MCF 10A (cell line): ENCODE data around the gene CKM. TPM values are rescaled to one million over a fixed set of nuclear protein-coding genes. Genes with fewer than 3 reads are reported as not detected.

Source experiments
- BruUV-seq: library from RNA; stranded (reverse); fragments of 400-500 nt; replicated peaks from 2 replicates; lab custom pipeline; 2021; lab: Mats Ljungman, UMichigan
- CTCF ChIA-PET: fragments of 300-600 bp; sonication (Branson Sonifier 250); formaldehyde crosslinking; extraction: SDS; loops from one replicate; lab custom pipeline; 2021; ENCODE audit warnings: antibody characterized with exemption, inconsistent platforms; lab: Yijun Ruan, JAX
- POLR2A ChIA-PET: fragments of 300-600, 350-650 bp; sonication (Branson Sonifier 250); formaldehyde crosslinking; extraction: SDS; loops from one replicate; lab custom pipeline; 2020; ENCODE audit warnings: antibody characterized with exemption, inconsistent platforms; lab: Yijun Ruan, JAX
- DNase-seq: peaks from one replicate; pipeline ENCODE4 v3.0.0-alpha.2; 2018; ENCODE audit not compliant: unreplicated experiment
- H3K27ac Mint-ChIP-seq: one replicate; pipeline ENCODE4 v1.8.0; 2022; ENCODE audit warnings: mild to moderate bottlenecking, low read depth, mixed read lengths; ENCODE audit not compliant: unreplicated experiment
- H3K27me3 Mint-ChIP-seq: one replicate; pipeline ENCODE4 v1.8.0; 2022; ENCODE audit warnings: mixed read lengths; ENCODE audit not compliant: insufficient read depth, unreplicated experiment
- H3K36me3 Mint-ChIP-seq: one replicate; pipeline ENCODE4 v1.8.0; 2022; ENCODE audit warnings: mild to moderate bottlenecking, moderate library complexity, mixed read lengths; ENCODE audit not compliant: insufficient read depth, unreplicated experiment
- H3K4me1 Mint-ChIP-seq: one replicate; pipeline ENCODE4 v1.8.0; 2022; ENCODE audit warnings: mixed read lengths; ENCODE audit not compliant: insufficient read depth, unreplicated experiment
- H3K4me3 Mint-ChIP-seq: one replicate; pipeline ENCODE4 v1.8.0; 2022; ENCODE audit warnings: mild to moderate bottlenecking, moderate library complexity, mixed read lengths; ENCODE audit not compliant: unreplicated experiment
- H3K9me3 Mint-ChIP-seq: one replicate; pipeline ENCODE4 v1.8.0; 2022; ENCODE audit warnings: mixed read lengths; ENCODE audit not compliant: unreplicated experiment
- CTCF ChIP-seq: fragments of 200-600 bp; IDR thresholded peaks from one replicate; pipeline ENCODE4 v1.8.0; 2022; ENCODE audit warnings: antibody characterized with exemption, mild to moderate bottlenecking; ENCODE audit not compliant: unreplicated experiment
- intact Hi-C: fragments of 100-400 bp; cut with micrococcal nuclease; formaldehyde crosslinking; loops from 2 replicates; pipeline ENCODE4 v1.14.1; 2022
- total RNA-seq: library from RNA; stranded (reverse); gene quantifications from 2 replicates; pipeline ENCODE4 v1.2.3, GENCODE V29; 2022

Gene CKM
- total RNA-seq, 1 experiment from 2014 or later: not detected

- no TSS peak for BruUV-seq
- H3K9me3 Mint-ChIP-seq: no peaks in the 10 kb centered on the region
- no peak overlapping the region for H3K4me3 Mint-ChIP-seq
- POLR2A ChIA-PET: interaction anchor here (0.7 to 1.7 kb wide), 5 partner anchors 10 to 277 kb away, joined by 3 to 7 read pairs (median 3); no protein-coding TSS in a partner anchor
- no peak for DNase-seq
- no peak for TF ChIP-seq CTCF
- no peaks in the 10 kb centered on the region for H3K27me3 Mint-ChIP-seq
- H3K4me1 Mint-ChIP-seq: peaks cover 4% of the 10 kb centered on the region
- H3K36me3 Mint-ChIP-seq: peaks cover 18% of the 10 kb centered on the region
- H3K27ac Mint-ChIP-seq: no peak overlapping the region
- intact Hi-C loops: no loop called here
- CTCF ChIA-PET: interaction anchor here (0.8 to 1.1 kb wide), 2 partner anchors 15 to 34 kb away, joined by 5 to 6 read pairs; no protein-coding TSS in a partner anchor
Observed at GRCh38 chr19:45368127-45368526, 45.5 kb upstream of the CKM start.

- no peaks in the 10 kb centered on the region for H3K9me3 Mint-ChIP-seq
- no peaks in the 10 kb centered on the region for H3K27me3 Mint-ChIP-seq
- DNase-seq: no peak
- peaks cover 4% of the 10 kb centered on the region for H3K4me1 Mint-ChIP-seq
- H3K27ac Mint-ChIP-seq: no peak overlapping the region
- no peak for TF ChIP-seq CTCF
- ChIA-PET CTCF (no interaction called here), POLR2A (no interaction called here)
- no peak overlapping the region for H3K4me3 Mint-ChIP-seq
- intact Hi-C loops: no loop called here
- BruUV-seq: no TSS peak
- peaks cover 25% of the 10 kb centered on the region for H3K36me3 Mint-ChIP-seq
Observed at GRCh38 chr19:45364696-45365095, 42.0 kb upstream of the CKM start.

- DNase-seq: no peak
- intact Hi-C loops: no loop called here
- Mint-ChIP-seq H3K4me3 (no peak overlapping the region), H3K9me3 (no peaks in the 10 kb centered on the region), H3K27me3 (no peaks in the 10 kb centered on the region), H3K4me1 (peaks cover 2% of the 10 kb centered on the region), H3K36me3 (peaks cover 26% of the 10 kb centered on the region), H3K27ac (no peak overlapping the region)
- no TSS peak for BruUV-seq
- TF ChIP-seq CTCF: no peak
- POLR2A ChIA-PET: no interaction called here
- CTCF ChIA-PET: no interaction called here
Observed at GRCh38 chr19:45363861-45364459, 41.3 kb upstream of the CKM start.

GRCh38 chr19:45362291-45362690 is 39.6 kb upstream of the CKM start:
- Mint-ChIP-seq H3K4me1 (no peaks in the 10 kb centered on the region), H3K27me3 (no peaks in the 10 kb centered on the region), H3K9me3 (no peaks in the 10 kb centered on the region), H3K4me3 (no peak overlapping the region), H3K36me3 (peaks cover 26% of the 10 kb centered on the region), H3K27ac (no peak overlapping the region)
- BruUV-seq: no TSS peak
- DNase-seq: no peak
- intact Hi-C loops: no loop called here
- no peak for TF ChIP-seq CTCF
- ChIA-PET CTCF (no interaction called here), POLR2A (interaction anchor here (0.7 kb wide), 1 partner anchor 722 kb away, joined by 3 read pairs; no protein-coding TSS in a partner anchor)
